NCI-H1436 (cell line): ENCODE results near the gene ALDH5A1.
A peak's percentile ranks its signal among the peaks of the same experiment; 100 is the strongest.

Source experiments
- DNase-seq: peaks from one replicate; lab custom pipeline; 2025; lab: John Stamatoyannopoulos, UW

ALDH5A1 gene

DNA sequence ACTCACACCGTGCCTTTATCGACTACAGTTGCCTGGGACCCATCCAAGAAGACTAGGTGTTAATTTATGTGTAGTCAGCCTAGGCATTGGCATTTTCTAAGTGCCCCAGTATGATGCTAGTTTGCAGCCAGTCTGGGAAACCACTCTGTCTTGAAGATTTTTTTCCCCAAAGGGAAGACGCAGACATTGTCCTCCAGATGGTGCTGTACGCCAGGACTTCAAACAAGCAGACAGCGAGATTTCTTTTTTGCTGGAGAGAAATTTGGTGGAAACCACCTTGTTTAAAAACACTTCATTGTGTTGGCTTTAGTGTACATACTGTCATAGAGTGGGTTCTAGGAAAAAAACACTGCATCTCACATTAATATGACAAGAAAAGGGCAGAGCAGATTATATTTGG, 30.0 kb downstream of the ALDH5A1 start:
- DNase-seq: peak; percentile 26

GRCh38 chr6:24529985-24530384, 35.2 kb downstream of the ALDH5A1 start:
- DNase-seq: no peak

DNA sequence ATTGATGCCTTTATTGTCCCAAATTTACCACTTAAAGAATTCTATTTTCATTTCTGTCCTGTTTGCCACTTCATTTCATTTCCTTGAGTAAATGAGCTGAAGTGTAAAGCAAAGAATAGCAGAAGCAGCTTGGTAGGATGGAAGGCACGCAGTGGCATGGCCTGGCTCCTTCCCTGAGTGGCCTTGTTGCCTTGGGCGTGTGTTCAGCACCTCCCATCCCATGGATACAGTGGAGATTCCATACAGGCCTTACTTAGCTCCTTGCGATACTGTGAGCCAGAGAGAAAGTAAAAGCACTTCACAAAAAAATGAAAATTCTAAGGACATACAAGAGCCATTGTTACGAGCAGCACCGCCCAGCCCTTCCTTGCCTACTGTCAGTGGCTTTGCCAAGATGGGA, 39.6 kb downstream of the ALDH5A1 start:
- DNase-seq: no peak

GRCh38 chr6:24535210-24535609, 40.4 kb downstream of the ALDH5A1 start:
- no peak for DNase-seq

GRCh38 chr6:24536466-24536865, 41.7 kb downstream of the ALDH5A1 start:
- no peak for DNase-seq

GRCh38 chr6:24537082-24537699, 42.4 kb downstream of the ALDH5A1 start:
- DNase-seq: no peak

DNA sequence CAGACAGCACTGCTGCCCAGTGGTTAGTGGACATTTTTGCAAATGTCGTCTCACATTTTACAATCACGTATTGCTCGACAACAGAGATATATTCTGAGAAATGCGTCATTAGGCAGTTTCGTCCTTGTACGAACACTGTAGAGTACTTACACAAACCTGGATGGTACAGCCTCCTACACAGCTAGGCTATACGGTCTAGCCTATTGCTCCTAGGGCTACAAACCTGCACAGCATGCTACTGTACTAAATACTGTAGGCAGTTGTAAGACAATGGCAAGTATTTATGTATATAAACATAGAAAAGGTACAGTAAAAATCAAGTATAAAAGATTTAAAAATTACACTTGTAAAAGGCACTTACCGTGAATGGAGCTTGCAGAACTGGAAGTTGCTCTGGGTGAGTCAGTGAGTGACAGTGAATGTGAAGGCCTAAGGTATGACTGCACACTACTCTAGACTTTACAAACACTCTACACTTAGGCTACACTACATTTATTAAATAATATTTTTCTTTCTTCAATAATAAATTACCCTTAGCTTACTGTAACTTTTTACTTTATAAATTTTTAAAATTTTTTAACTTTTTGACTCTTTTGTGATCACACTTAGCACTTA, 43.1 kb downstream of the ALDH5A1 start:
- no peak for DNase-seq

DNA sequence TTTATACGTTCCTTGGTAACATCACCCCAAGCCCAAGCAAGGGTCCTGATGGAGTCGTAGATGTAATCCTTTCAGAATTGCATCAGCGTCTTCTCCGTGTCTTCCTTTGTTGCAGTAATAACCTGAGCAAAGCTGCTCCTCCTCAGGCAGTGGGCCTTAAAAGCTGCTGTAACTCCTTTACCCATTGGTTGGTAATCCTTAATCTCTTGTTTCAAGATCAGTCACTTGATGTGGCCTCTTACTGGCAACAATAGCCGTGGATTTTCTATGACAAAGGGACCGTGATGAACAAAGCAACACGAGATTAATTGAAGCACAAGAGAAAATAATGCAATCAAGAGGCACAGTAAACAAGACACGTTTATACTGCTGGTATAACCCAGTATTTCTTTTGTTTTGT, 44.6 kb downstream of the ALDH5A1 start:
- DNase-seq: no peak

- no peak for DNase-seq
Measured at GRCh38 chr6:24540197-24540596, 45.4 kb downstream of the ALDH5A1 start.

- DNase-seq: no peak
Measured at GRCh38 chr6:24543683-24544082, 48.9 kb downstream of the ALDH5A1 start.

- no peak for DNase-seq
Measured at GRCh38 chr6:24545183-24545582, 50.4 kb downstream of the ALDH5A1 start.

DNA sequence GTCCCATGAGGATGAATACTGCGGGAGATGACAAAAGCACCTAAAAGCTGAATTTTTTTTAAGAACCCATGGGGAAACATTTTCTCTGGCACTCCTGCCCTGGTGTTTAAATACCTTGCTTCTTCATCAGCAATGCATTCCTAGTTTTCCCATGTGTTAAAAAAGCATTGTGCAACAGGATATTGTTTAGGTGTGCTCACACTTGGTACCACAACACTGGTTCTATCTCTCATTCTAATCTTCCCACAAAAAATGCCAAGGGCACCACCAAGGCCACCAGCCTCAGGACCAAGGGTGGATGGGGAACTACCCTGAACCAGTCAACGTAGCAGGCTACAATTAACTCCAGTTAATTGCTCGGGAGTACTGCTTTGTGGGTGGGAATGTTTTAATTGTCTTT, 50.9 kb downstream of the ALDH5A1 start:
- DNase-seq: no peak

GRCh38 chr6:24546439-24546838, 51.7 kb downstream of the ALDH5A1 start:
- no peak for DNase-seq

GRCh38 chr6:24547243-24547642, 52.5 kb downstream of the ALDH5A1 start:
- no peak for DNase-seq

DNA sequence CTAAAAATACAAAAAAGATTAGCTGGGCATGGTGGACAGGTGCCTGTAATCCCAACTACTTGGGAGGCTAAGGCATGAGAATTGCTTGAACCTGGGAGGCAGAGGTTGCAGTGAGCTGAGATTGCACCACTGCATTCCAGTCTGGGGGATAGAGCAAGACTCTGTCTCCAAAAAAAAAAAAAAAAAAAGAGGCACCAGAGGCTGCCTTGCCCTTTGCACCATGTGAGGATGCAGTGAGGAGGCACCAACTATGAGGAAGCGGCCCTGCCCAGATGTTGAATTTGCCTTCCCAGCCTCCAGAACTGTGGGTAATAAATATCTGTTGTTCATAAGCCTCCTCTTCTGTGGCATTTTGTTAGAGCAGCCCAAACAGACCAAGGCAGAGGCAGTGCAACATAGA, 54.4 kb downstream of the ALDH5A1 start:
- no peak for DNase-seq

- no peak for DNase-seq
Measured at GRCh38 chr6:24549674-24550353, 55.0 kb downstream of the ALDH5A1 start.

DNA sequence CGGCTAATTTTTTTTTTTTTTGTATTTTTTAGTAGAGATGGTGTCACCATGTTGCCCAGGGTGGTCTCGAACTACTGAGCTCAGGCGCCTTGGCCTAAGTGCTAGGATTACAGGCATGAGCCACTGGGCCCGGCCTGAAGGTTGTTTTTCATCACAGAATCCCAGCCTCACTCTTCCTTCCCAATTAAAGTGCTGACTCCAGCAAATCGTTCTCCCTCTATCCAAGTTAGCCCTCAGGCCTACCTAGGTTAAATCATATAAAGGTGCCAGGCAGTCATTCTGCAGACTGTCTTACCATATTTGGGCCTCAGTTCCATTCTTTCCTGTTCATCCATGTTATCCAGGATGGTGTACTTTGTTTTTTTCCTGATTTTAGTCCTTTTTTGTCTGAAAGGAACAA, 56.4 kb downstream of the ALDH5A1 start:
- no peak for DNase-seq

GRCh38 chr6:24554474-24554873, 59.7 kb downstream of the ALDH5A1 start:
- no peak for DNase-seq

DNA sequence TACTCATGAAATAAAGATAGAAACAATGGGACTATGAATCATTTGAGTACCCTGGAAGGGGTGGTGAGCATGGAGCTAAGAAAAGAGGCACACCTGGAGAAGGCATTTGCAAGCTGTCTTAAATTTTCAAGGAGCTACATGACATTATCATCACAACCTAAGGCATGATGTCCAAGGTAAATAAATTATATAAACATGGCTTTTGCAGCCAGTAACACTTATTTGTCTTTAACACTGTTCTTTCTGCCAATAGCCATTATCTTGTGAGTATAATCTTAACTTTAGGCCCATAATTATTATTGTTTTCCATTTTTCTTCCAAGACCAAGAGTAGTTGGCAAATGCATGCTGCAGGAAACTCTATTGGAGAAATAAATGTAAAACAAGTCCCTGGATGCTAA, 63.7 kb downstream of the ALDH5A1 start:
- no peak for DNase-seq

DNA sequence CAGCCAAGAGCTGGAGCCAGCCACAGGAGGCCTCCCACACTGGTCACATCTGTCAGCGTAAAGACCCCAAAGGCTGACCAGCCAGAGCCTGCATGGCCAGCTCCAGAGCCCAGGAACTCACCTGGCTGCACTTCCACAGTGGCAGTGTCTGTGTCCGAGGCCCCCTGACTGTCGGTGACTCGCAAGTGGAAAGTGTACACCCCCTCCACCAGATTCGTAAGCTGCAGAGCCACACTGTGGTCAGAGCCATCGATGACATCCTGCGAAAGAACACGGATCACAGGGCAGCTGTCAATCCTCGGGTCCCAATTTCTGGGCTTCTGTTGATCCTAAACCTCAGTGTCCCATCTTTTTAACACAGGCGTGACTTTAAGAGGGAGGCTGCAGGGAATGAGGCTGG, 69.3 kb downstream of the ALDH5A1 start:
- no peak for DNase-seq

DNA sequence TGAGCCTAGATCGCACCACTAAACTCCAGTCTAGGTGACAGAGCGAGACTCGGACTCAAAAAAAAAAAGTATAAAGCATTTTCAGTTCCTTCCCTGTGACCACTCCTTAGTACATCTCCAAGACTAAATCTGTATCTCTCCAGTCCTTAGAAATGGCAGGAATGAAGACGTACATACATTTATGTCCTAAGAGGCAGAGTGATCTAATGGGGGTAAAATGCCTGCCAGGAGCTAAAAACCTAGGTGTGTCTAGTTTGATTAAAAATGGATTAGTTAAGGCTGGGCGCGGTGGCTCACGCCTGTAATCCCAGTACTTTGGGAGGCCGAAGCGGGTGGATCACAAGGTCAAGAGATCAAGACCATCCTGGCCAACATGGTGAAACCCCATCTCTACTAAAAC, 70.4 kb downstream of the ALDH5A1 start:
- DNase-seq: no peak

- no peak for DNase-seq
Measured at GRCh38 chr6:24566020-24566767, 71.4 kb downstream of the ALDH5A1 start.

GRCh38 chr6:24568683-24569082, 73.9 kb downstream of the ALDH5A1 start:
- DNase-seq: no peak
